Breast epithelium (tissue), 3 donors: ENCODE data around the gene GMDS.

Source experiments
- CTCF ChIP-seq, 3 donors: fragments of 450-650 bp; IDR thresholded peaks; one replicate each; pipeline ENCODE4 v1.5.1; 2016 to 2017; ENCODE audit warnings: antibody characterized with exemption in 3 of 3, mild to moderate bottlenecking in 3 of 3, moderate library complexity in 3 of 3
- POLR2AphosphoS5 ChIP-seq, 3 donors: sonication (generic); formaldehyde crosslinking; IDR thresholded peaks; one replicate each; pipeline ENCODE4 v1.6.1; 2017; ENCODE audit warnings: antibody characterized with exemption in 3 of 3

GRCh38 chr6:1622851-1623768 is 622.3 kb downstream of the GMDS start:
- TF ChIP-seq CTCF (IDR thresholded peaks at IDR 0.05), result no peak
- no peak for TF ChIP-seq POLR2AphosphoS5 (IDR thresholded peaks at IDR 0.05)
